HepG2 (cell line): ENCODE measurements around the gene CAPN14.

Experiments
- CTCF ChIP-seq: sonication (generic); formaldehyde crosslinking; IDR thresholded peaks from 2 replicates; pipeline ENCODE4 v1.5.0; 2020; ENCODE audit warnings: mild to moderate bottlenecking, missing genetic modification reagents, moderate library complexity
- EHMT2 ChIP-seq: fragments of 200-600 bp; sonication (generic); IDR thresholded peaks from 2 replicates; pipeline ENCODE4 v1.7.0; 2017; ENCODE audit warnings: antibody characterized with exemption, low read depth, low read length, borderline replicate concordance
- EZH2 ChIP-seq: conservative IDR thresholded peaks from 2 replicates; pipeline ENCODE4 v1.6.1; 2012; ENCODE audit warnings: mild to moderate bottlenecking, low read depth, low read length, moderate library complexity
- HDAC6 ChIP-seq: fragments of 200-600 bp; sonication (generic); IDR thresholded peaks from 2 replicates; pipeline ENCODE4 v1.7.0; 2017; ENCODE audit warnings: mild to moderate bottlenecking, antibody characterized with exemption, low read length, low read depth
- MAX ChIP-seq: IDR thresholded peaks from 2 replicates; pipeline ENCODE4 v1.6.1; 2012; ENCODE audit warnings: inconsistent platforms
- MXD4 ChIP-seq: IDR thresholded peaks from 2 replicates; pipeline ENCODE4 v1.6.1; 2016; ENCODE audit warnings: mild to moderate bottlenecking, missing biosample characterization, missing genetic modification reagents
- PBX3 ChIP-seq: sonication (generic); formaldehyde crosslinking; IDR thresholded peaks from 2 replicates; pipeline ENCODE4 v1.8.1; 2023; ENCODE audit warnings: missing genetic modification reagents, inconsistent platforms, borderline replicate concordance
- PRDM15 ChIP-seq: sonication (generic); formaldehyde crosslinking; IDR thresholded peaks from 2 replicates; pipeline ENCODE4 v1.4.0; 2020; ENCODE audit warnings: missing genetic modification reagents
- RAD51 ChIP-seq: fragments of 450-650 bp; IDR thresholded peaks from 2 replicates; pipeline ENCODE4 v1.6.1; 2016; ENCODE audit warnings: borderline replicate concordance
- SMC3 ChIP-seq: IDR thresholded peaks from 2 replicates; pipeline ENCODE4 v1.6.1; 2011; ENCODE audit warnings: low read length, improper control_type of control experiment
- TBL1XR1 ChIP-seq: fragments of 150-350 bp; IDR thresholded peaks from 2 replicates; pipeline ENCODE4 v1.6.1; 2014; ENCODE audit warnings: borderline replicate concordance, low read length; ENCODE audit not compliant: partially characterized antibody
- ZBTB46 ChIP-seq: sonication (generic); formaldehyde crosslinking; IDR thresholded peaks from 2 replicates; pipeline ENCODE4 v1.4.0; 2020; ENCODE audit warnings: mild to moderate bottlenecking, missing genetic modification reagents, borderline replicate concordance
- ZC3H4 ChIP-seq: sonication (generic); formaldehyde crosslinking; IDR thresholded peaks from 2 replicates; pipeline ENCODE4 v1.4.0; 2020; ENCODE audit warnings: missing genetic modification reagents, borderline replicate concordance
- ZHX1 ChIP-seq: sonication (generic); formaldehyde crosslinking; IDR thresholded peaks from 2 replicates; pipeline ENCODE4 v1.8.1; 2022; ENCODE audit warnings: low read depth, mild to moderate bottlenecking, missing genetic modification reagents

- TF ChIP-seq CTCF (CRISPR knock-in tag) (peak; percentile 39; the same call in 1 of the 2 replicates), MAX (no peak), ZHX1 (CRISPR knock-in tag) (no peak), MXD4 (no peak), EZH2 (0 out of 2 replicates have a peak, but pooled peaks have one; percentile 33), PRDM15 (CRISPR knock-in tag) (no peak), TBL1XR1 (no peak), RAD51 (no peak), ZC3H4 (no peak), EHMT2 (no peak), HDAC6 (no peak), ZBTB46 (no peak), SMC3 (no peak), PBX3 (CRISPR knock-in tag) (no peak)
Observed at GRCh38 chr2:31233741-31234682, 16.7 kb upstream of the CAPN14 start, which contains the start of gene EHD3.
